NK-92 (cell line): ENCODE data around the gene SCYGR3.

ENCODE experiments used
- DNase-seq: peaks from one replicate; lab custom pipeline; 2025; ENCODE audit not compliant: unreplicated experiment; lab: John Stamatoyannopoulos, UW

The SCYGR3 gene

DNA sequence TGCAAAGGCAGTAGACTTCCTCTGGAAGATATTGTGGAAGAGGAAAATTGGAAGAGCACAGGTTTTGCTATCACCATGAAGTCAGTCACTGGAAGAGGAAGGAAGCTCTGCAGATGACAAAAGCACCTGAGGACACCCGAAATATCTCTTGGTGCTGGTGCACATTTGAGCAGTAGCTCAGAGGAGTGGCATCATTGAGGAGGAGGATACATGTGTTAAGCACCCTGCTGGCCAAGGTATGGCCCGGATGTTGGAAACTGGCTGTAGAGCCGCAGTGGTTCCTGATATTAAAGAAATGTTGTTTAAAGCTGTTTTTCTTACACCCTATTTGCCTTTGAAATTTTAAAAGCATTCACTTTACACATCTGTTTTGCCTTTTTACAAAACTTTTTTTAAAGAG lies 48.6 kb downstream of the SCYGR3 start:
- DNase-seq: no peak

DNA sequence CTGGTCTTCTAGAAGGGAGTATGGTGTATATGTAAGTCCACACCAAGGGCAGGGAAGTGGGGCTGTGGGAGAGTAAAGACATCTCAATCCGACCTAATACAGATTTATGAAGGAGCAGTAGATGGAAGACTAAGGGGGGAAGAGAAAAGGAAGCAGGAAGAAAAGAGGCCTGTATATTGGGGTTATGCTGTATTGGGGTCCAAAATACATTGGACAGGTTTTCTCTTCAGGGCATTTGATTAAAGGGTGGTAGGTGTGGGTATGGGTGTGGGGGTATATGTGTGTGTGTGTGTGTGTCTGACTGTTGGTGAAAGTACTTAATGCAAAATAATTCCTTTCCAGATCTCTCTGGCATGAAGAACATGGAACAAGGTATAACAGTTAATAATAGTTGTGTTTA lies 49.6 kb downstream of the SCYGR3 start:
- no peak for DNase-seq
